ENCODE results near the gene FBLN5. TPM values are rescaled to one million over a fixed set of nuclear protein-coding genes. Genes with fewer than 3 reads are reported as not detected.

FBLN5 gene
- total RNA-seq, 1 experiment from 2014 or later, result 0.90 TPM

GRCh38 chr14:91897106-91897701, 50.3 kb downstream of the FBLN5 start:
- Mint-ChIP-seq H3K27me3 (ENCODE audit: unreplicated experiment) (no peaks in the 10 kb centered on the region), H3K36me3 (ENCODE audit: insufficient read depth, unreplicated experiment) (peaks cover 5% of the 10 kb centered on the region), H3K9me3 (ENCODE audit: low read depth, unreplicated experiment) (no peaks in the 10 kb centered on the region), H3K4me1 (ENCODE audit: low read depth, unreplicated experiment) (no peaks in the 10 kb centered on the region), H3K27ac (ENCODE audit: unreplicated experiment) (no peak overlapping the region), H3K4me3 (ENCODE audit: low read depth, unreplicated experiment) (no peak overlapping the region)
- CTCF ChIA-PET, result interaction anchor here (1.0 kb wide), 1 partner anchor 14 kb away, joined by 3 read pairs; no protein-coding TSS in a partner anchor
- TF ChIP-seq CTCF (IDR thresholded peaks at IDR 0.05; ENCODE audit: unreplicated experiment), result no peak
- intact Hi-C loops (cut with micrococcal nuclease; ENCODE audit: unreplicated experiment), result no loop called here
- DNase-seq, result no peak
- BruUV-seq (replicated peaks), result no TSS peak

GRCh38 chr14:91896419-91896818, 51.1 kb downstream of the FBLN5 start:
- no peak for DNase-seq
- Mint-ChIP-seq H3K27me3 (ENCODE audit: unreplicated experiment) (no peaks in the 10 kb centered on the region), H3K4me1 (ENCODE audit: low read depth, unreplicated experiment) (no peaks in the 10 kb centered on the region), H3K9me3 (ENCODE audit: low read depth, unreplicated experiment) (no peaks in the 10 kb centered on the region), H3K27ac (ENCODE audit: unreplicated experiment) (no peak overlapping the region), H3K4me3 (ENCODE audit: low read depth, unreplicated experiment) (no peak overlapping the region), H3K36me3 (ENCODE audit: insufficient read depth, unreplicated experiment) (peaks cover 7% of the 10 kb centered on the region)
- CTCF ChIA-PET, result interaction anchor here (0.7 to 1.0 kb wide), 2 partner anchors 15 to 443 kb away, joined by 3 read pairs; no protein-coding TSS in a partner anchor
- intact Hi-C loops (cut with micrococcal nuclease; ENCODE audit: unreplicated experiment), result no loop called here
- TF ChIP-seq CTCF (IDR thresholded peaks at IDR 0.05; ENCODE audit: unreplicated experiment), result no peak
- no TSS peak for BruUV-seq (replicated peaks)

GRCh38 chr14:91893669-91894068, 53.8 kb downstream of the FBLN5 start:
- Mint-ChIP-seq H3K4me3 (ENCODE audit: low read depth, unreplicated experiment) (no peak overlapping the region), H3K36me3 (ENCODE audit: insufficient read depth, unreplicated experiment) (peaks cover 9% of the 10 kb centered on the region), H3K27ac (ENCODE audit: unreplicated experiment) (no peak overlapping the region), H3K9me3 (ENCODE audit: low read depth, unreplicated experiment) (no peaks in the 10 kb centered on the region), H3K27me3 (ENCODE audit: unreplicated experiment) (no peaks in the 10 kb centered on the region), H3K4me1 (ENCODE audit: low read depth, unreplicated experiment) (peaks cover 13% of the 10 kb centered on the region)
- no TSS peak for BruUV-seq (replicated peaks)
- intact Hi-C loops (cut with micrococcal nuclease; ENCODE audit: unreplicated experiment), result no loop called here
- DNase-seq, result no peak
- CTCF ChIA-PET, result interaction anchor here (0.6 kb wide), 1 partner anchor 22 kb away, joined by 3 read pairs; no protein-coding TSS in a partner anchor
- no peak for TF ChIP-seq CTCF (IDR thresholded peaks at IDR 0.05; ENCODE audit: unreplicated experiment)

GRCh38 chr14:91893007-91893406, 54.5 kb downstream of the FBLN5 start:
- Mint-ChIP-seq H3K36me3 (ENCODE audit: insufficient read depth, unreplicated experiment) (peaks cover 9% of the 10 kb centered on the region), H3K9me3 (ENCODE audit: low read depth, unreplicated experiment) (no peaks in the 10 kb centered on the region), H3K27me3 (ENCODE audit: unreplicated experiment) (no peaks in the 10 kb centered on the region), H3K4me3 (ENCODE audit: low read depth, unreplicated experiment) (no peak overlapping the region), H3K27ac (ENCODE audit: unreplicated experiment) (no peak overlapping the region), H3K4me1 (ENCODE audit: low read depth, unreplicated experiment) (peaks cover 13% of the 10 kb centered on the region)
- CTCF ChIA-PET, result no interaction called here
- peak; percentile 36 for TF ChIP-seq CTCF (IDR thresholded peaks at IDR 0.05; ENCODE audit: unreplicated experiment)
- no TSS peak for BruUV-seq (replicated peaks)
- intact Hi-C loops (cut with micrococcal nuclease; ENCODE audit: unreplicated experiment), result no loop called here
- DNase-seq, result peak; percentile 44

Data from Calu3 (cell line).